Stimulated activated naive B cell treated with anti-CD40 and anti-IgM and Interleukin-4, amounts not matched to agents 10 μg/mL and 1 μg/mL and 100 μg/mL, for 72 hours (primary cell): ENCODE measurements around the gene AP2B1.

Experiments
- ATAC-seq, 2 donors: fragments of 150-1000 bp; cut with Tn5 transposase; replicated peaks; 2 replicates each; pipeline ENCODE4 v1.10.0; 2021; ENCODE audit warnings: moderate library complexity in 1 of 2
- DNase-seq: peaks from one replicate; pipeline ENCODE4 v3.0.0; 2021
- H3K27ac Mint-ChIP-seq: one replicate; pipeline ENCODE4 v1.8.0; 2022; ENCODE audit warnings: mild to moderate bottlenecking, mixed read lengths
- H3K27me3 Mint-ChIP-seq, 2 donors: one replicate each; pipeline ENCODE4 v1.8.0; 2022; ENCODE audit warnings: mixed read lengths in 2 of 2
- H3K36me3 Mint-ChIP-seq, 2 donors: one replicate each; pipeline ENCODE4 v1.8.0; 2022; ENCODE audit warnings: mixed read lengths in 2 of 2, mild to moderate bottlenecking in 1 of 2
- H3K4me1 Mint-ChIP-seq, 2 donors: one replicate each; pipeline ENCODE4 v1.8.0; 2022; ENCODE audit warnings: mixed read lengths in 2 of 2, mild to moderate bottlenecking in 1 of 2
- H3K4me3 Mint-ChIP-seq, 2 donors: one replicate each; pipeline ENCODE4 v1.8.0; 2022; ENCODE audit warnings: mild to moderate bottlenecking in 2 of 2, mixed read lengths in 2 of 2, moderate library complexity in 1 of 2
- H3K9me3 Mint-ChIP-seq, 2 donors: one replicate each; pipeline ENCODE4 v1.8.0; 2022; ENCODE audit warnings: mixed read lengths in 2 of 2, mild to moderate bottlenecking in 1 of 2

AP2B1 gene

GRCh38 chr17:35708951-35709350 is 121.8 kb downstream of the AP2B1 start:
- peaks cover 18 to 34% of the 10 kb centered on the region in 2 donors for H3K4me1 Mint-ChIP-seq
- no peak overlapping the region for H3K27ac Mint-ChIP-seq

DNA sequence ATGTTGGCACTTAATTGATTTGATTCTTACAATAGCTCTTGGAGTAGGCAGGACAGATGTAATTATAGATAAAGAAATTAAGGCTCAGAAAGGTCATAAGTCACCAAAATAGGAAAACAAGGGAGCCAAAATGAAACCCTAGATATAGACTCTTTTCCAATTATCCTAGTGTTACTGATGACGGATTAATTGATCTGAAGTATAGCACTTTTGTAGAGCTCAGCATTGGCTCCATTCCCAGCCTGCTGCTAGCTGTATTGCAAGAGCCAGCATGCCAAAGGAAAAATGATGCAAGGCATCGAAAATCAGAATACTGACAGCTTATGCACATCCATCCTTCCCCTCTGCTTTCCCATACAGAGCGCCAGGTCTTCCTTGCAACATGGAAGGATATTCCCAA is 122.8 kb downstream of the AP2B1 start:
- Mint-ChIP-seq H3K27me3 (no peaks in the 10 kb centered on the region), H3K27ac (no peak overlapping the region), H3K4me3 (no peak overlapping the region), H3K36me3 (peaks cover 26 to 47% of the 10 kb centered on the region in 2 donors), H3K9me3 (no peaks in the 10 kb centered on the region), H3K4me1 (peaks cover 18 to 34% of the 10 kb centered on the region in 2 donors)
- DNase-seq, result no peak
- no peak for ATAC-seq

More at GRCh38 chr17:35708951-35709350, 121.8 kb downstream of the AP2B1 start:
- Mint-ChIP-seq H3K4me3 (no peak overlapping the region), H3K27me3 (no peaks in the 10 kb centered on the region), H3K9me3 (no peaks in the 10 kb centered on the region), H3K36me3 (peaks cover 26 to 55% of the 10 kb centered on the region in 2 donors)
- DNase-seq (no peak), ATAC-seq (peak in 1 of 2 donors; percentile 49)

DNA sequence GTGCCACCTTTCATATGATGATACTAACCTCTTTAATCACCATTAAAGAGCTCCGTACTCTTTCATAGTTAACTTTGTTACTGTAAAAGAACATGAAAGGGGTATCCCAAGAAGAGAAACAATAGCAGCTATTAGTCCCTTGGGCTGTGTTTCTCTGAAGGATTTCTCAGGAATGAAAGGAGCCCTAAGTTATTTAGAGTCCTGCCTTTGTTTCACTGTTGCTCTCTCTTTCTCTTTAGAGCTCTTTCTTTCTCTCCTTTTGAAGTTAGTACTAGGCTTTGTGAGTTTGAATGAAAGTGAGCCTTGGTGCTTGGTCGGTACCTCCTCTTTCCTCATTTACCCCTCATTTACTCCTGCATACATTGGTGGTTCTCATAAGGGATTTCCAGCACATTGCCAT is 123.8 kb downstream of the AP2B1 start:
- Mint-ChIP-seq H3K36me3 (peaks cover 20 to 37% of the 10 kb centered on the region in 2 donors), H3K4me1 (peaks cover 18 to 29% of the 10 kb centered on the region in 2 donors), H3K4me3 (no peak overlapping the region), H3K27ac (no peak overlapping the region), H3K9me3 (no peaks in the 10 kb centered on the region), H3K27me3 (no peaks in the 10 kb centered on the region)
- no peak for DNase-seq
- ATAC-seq, result no peak

GRCh38 chr17:35713069-35713728 is 126.1 kb downstream of the AP2B1 start:
- Mint-ChIP-seq H3K36me3 (peaks cover 28 to 45% of the 10 kb centered on the region in 2 donors), H3K4me1 (peaks cover 10 to 11% of the 10 kb centered on the region in 2 donors), H3K27ac (no peak overlapping the region)

GRCh38 chr17:35714988-35715387 is 127.9 kb downstream of the AP2B1 start:
- no peak for ATAC-seq
- no peak for DNase-seq
- H3K27ac Mint-ChIP-seq, result no peak overlapping the region
- peaks cover 36 to 45% of the 10 kb centered on the region in 2 donors for H3K36me3 Mint-ChIP-seq
- no peaks in the 10 kb centered on the region for H3K4me1 Mint-ChIP-seq
- no peaks in the 10 kb centered on the region for H3K27me3 Mint-ChIP-seq
- no peaks in the 10 kb centered on the region for H3K9me3 Mint-ChIP-seq
- no peak overlapping the region for H3K4me3 Mint-ChIP-seq

More at GRCh38 chr17:35713069-35713728, 126.1 kb downstream of the AP2B1 start:
- ATAC-seq, result no peak
- no peak for DNase-seq
- H3K9me3 Mint-ChIP-seq, result no peaks in the 10 kb centered on the region
- no peaks in the 10 kb centered on the region for H3K27me3 Mint-ChIP-seq
- H3K4me3 Mint-ChIP-seq, result no peak overlapping the region

DNA sequence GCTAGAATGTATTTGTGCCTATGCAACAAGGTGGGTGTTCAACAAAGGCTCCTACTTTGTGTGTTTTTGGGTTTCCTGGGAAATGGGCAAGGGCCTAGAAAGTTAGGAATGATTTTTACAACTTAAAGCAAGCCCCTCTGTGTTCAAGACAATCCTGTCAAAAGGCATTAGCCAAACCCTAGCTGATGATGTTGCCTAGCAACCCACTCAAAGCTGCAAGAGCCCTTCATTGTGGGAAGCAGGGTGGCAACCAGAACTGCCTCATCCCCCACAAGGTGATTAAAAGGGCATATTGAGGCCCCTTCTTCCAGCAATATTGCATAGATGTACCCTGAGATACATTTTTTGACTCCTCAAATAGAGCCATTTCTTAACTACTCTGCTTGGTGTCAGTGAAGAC is 128.3 kb downstream of the AP2B1 start:
- no peak overlapping the region for H3K4me3 Mint-ChIP-seq
- ATAC-seq (no peak), DNase-seq (no peak)
- no peak overlapping the region for H3K27ac Mint-ChIP-seq
- H3K4me1 Mint-ChIP-seq, result no peaks in the 10 kb centered on the region
- H3K9me3 Mint-ChIP-seq, result no peaks in the 10 kb centered on the region
- peaks cover 36 to 43% of the 10 kb centered on the region in 2 donors for H3K36me3 Mint-ChIP-seq
- no peaks in the 10 kb centered on the region for H3K27me3 Mint-ChIP-seq

DNA sequence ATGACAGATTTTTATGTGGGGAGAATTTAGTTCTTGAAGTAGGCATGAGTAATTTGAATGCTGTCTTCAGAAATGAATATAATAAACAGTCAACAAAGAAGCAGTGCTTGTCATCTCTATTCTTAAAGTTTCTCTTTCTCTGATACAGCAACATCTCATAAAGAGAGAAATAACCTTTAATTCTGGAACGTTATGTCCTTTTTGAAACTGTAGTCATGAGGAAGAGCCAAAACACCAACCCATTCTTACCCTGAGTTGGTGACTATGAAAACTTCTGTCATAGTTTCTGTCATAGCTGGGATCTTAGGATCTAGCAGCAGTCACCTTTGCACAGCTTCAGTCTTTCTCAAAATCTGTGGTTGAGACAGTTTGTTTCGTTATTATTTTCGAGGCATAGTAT is 129.1 kb downstream of the AP2B1 start:
- Mint-ChIP-seq H3K36me3 (peaks cover 36 to 40% of the 10 kb centered on the region in 2 donors), H3K27me3 (no peaks in the 10 kb centered on the region), H3K9me3 (no peaks in the 10 kb centered on the region), H3K4me3 (no peak overlapping the region), H3K27ac (no peak overlapping the region), H3K4me1 (no peaks in the 10 kb centered on the region)
- no peak for DNase-seq
- ATAC-seq, result no peak

GRCh38 chr17:35716897-35717465 is 129.9 kb downstream of the AP2B1 start:
- H3K4me1 Mint-ChIP-seq, result no peaks in the 10 kb centered on the region
- no peak overlapping the region for H3K27ac Mint-ChIP-seq
- no peaks in the 10 kb centered on the region for H3K27me3 Mint-ChIP-seq
- no peak overlapping the region for H3K4me3 Mint-ChIP-seq
- ATAC-seq (no peak), DNase-seq (no peak)
- peaks cover 35 to 42% of the 10 kb centered on the region in 2 donors for H3K36me3 Mint-ChIP-seq
- H3K9me3 Mint-ChIP-seq, result no peaks in the 10 kb centered on the region

DNA sequence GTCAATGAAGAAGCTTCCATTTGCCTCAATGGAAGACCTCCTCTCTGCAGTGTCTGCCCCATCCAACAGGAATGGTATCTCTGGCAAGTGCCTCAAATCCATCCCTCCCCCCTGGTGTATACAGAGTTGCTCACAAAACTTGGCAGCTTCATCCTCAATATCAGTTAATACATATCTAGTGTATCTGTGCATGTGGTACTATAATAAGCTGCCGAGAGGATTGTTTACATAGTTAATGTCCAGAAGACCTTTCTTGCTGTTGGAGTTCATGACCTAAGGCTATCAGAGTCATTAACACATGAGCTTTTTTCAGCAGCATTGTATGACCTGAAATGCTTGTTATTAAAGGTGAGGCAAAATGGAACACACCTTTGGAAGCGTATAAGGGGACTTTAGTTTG is 130.4 kb downstream of the AP2B1 start:
- H3K27ac Mint-ChIP-seq, result no peak overlapping the region
- H3K36me3 Mint-ChIP-seq, result peaks cover 36 to 44% of the 10 kb centered on the region in 2 donors
- no peak for DNase-seq

GRCh38 chr17:35723735-35724134 is 136.6 kb downstream of the AP2B1 start:
- DNase-seq (no peak), ATAC-seq (no peak)
- Mint-ChIP-seq H3K27me3 (no peaks in the 10 kb centered on the region), H3K36me3 (peaks cover 48 to 67% of the 10 kb centered on the region in 2 donors), H3K4me3 (no peak overlapping the region), H3K4me1 (peaks cover 0 to 3% of the 10 kb centered on the region in 2 donors), H3K9me3 (no peaks in the 10 kb centered on the region), H3K27ac (no peak overlapping the region)

More for the DNA sequence above, 130.4 kb downstream of the AP2B1 start:
- H3K4me3 Mint-ChIP-seq, result no peak overlapping the region
- H3K4me1 Mint-ChIP-seq, result no peaks in the 10 kb centered on the region
- no peak for ATAC-seq
- H3K27me3 Mint-ChIP-seq, result no peaks in the 10 kb centered on the region
- no peaks in the 10 kb centered on the region for H3K9me3 Mint-ChIP-seq

- no peak overlapping the region for H3K4me3 Mint-ChIP-seq
- no peaks in the 10 kb centered on the region for H3K27me3 Mint-ChIP-seq
- H3K4me1 Mint-ChIP-seq, result peaks cover 3 to 7% of the 10 kb centered on the region in 2 donors
- no peak for DNase-seq
- H3K27ac Mint-ChIP-seq, result no peak overlapping the region
- no peak for ATAC-seq
- peaks cover 47 to 62% of the 10 kb centered on the region in 2 donors for H3K36me3 Mint-ChIP-seq
- no peaks in the 10 kb centered on the region for H3K9me3 Mint-ChIP-seq
Measured at GRCh38 chr17:35725058-35725457, 137.9 kb downstream of the AP2B1 start.

DNA sequence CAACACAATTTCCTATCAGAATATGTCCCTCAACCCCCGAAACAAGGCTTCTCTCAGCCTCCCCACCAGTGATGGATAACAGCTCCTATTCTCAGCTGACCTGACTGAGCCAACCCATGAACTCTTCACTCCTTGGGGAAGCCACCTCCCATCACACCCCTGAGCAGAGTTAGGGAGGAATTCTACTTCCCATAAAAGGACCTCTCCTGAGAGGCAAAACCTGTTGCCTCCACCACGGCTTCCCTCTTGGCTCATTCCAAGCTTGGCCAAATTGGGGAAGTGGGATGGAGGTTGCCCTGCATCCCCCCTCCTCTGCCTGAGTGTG is 138.6 kb downstream of the AP2B1 start:
- H3K4me3 Mint-ChIP-seq, result no peak overlapping the region
- H3K36me3 Mint-ChIP-seq, result peaks cover 43 to 63% of the 10 kb centered on the region in 2 donors
- peaks cover 4 to 7% of the 10 kb centered on the region in 2 donors for H3K27me3 Mint-ChIP-seq
- no peak overlapping the region for H3K27ac Mint-ChIP-seq
- peaks cover 9 to 14% of the 10 kb centered on the region in 2 donors for H3K4me1 Mint-ChIP-seq
- ATAC-seq, result no peak
- no peaks in the 10 kb centered on the region for H3K9me3 Mint-ChIP-seq
- no peak for DNase-seq

DNA sequence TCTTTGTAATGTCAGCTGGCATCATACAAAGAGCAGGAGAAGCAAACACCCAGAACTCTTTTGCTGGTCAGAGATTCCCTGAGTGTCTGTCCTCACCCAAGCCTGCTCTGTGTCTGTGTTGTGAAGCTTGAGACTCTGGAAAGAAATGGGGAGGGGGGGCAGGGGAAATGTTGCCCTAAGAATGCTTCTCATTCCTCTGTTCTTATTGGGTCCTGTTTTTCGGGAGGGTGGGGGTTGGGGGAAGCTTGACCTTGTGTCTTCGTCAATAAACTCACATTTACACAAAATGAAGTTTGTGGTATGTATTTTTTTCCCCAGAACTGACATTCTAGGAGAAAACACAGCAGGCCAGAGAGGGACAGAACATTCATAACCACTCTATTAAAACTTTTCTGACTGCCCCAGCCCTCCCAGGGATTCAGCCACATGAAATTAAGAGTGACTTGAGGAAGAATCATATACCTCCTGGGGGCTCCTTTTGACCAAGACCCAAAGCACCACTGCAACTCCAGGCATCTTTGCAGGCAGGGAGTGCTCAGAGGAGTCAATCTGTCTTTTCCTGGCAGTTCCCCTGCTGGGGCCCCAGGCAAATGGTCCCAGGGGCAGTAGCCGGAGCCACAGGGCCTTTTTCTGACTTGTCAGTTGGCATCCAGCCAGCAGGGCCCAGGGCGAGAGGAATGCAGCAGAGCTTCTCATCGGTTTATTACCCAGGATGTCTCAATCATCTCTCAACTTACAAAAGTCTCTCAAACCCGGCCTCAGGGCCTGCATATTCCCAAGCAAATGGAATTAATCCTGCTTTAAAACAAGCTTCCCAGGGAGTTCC is 139.2 kb downstream of the AP2B1 start:
- H3K27me3 Mint-ChIP-seq, result peaks cover 10 to 12% of the 10 kb centered on the region in 2 donors
- no peak overlapping the region for H3K4me3 Mint-ChIP-seq
- H3K9me3 Mint-ChIP-seq, result no peaks in the 10 kb centered on the region
- no peak for DNase-seq
- H3K4me1 Mint-ChIP-seq, result peaks cover 15 to 19% of the 10 kb centered on the region in 2 donors
- no peak overlapping the region for H3K27ac Mint-ChIP-seq
- no peak for ATAC-seq
- peaks cover 42 to 66% of the 10 kb centered on the region in 2 donors for H3K36me3 Mint-ChIP-seq

DNA sequence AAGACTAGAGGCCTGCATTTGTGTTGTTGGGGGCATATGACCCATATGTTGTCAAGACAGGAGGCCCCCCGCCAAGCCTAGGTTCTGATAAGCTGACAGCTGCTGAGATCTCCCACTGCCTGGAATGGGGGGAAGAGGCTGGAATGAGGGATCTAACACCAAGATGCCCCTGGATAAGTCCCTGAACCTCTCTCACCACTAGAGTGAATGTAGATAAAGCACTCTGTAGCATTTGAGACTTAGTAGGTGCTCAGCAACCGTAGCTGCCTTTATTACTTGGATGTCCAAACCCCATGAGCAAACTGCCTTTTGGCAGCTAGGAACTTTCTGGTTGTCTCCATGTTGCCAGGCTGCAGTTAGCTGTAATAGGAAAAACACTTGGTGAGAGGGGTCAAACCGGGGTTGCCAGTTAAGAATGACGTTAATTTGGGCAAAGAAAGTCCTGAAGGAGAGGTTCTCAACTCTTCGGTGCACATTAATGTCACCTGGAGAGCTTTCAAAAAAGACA is 139.9 kb downstream of the AP2B1 start:
- no peak for ATAC-seq
- H3K4me1 Mint-ChIP-seq, result peaks cover 15 to 20% of the 10 kb centered on the region in 2 donors
- H3K27ac Mint-ChIP-seq, result no peak overlapping the region
- DNase-seq, result no peak
- peaks cover 38 to 61% of the 10 kb centered on the region in 2 donors for H3K36me3 Mint-ChIP-seq
- H3K27me3 Mint-ChIP-seq, result peaks cover 10 to 13% of the 10 kb centered on the region in 2 donors
- H3K4me3 Mint-ChIP-seq, result no peak overlapping the region
- H3K9me3 Mint-ChIP-seq, result no peaks in the 10 kb centered on the region
